ENCODE results near the gene PNPLA7. TPM values are rescaled to one million over a fixed set of nuclear protein-coding genes. Genes with fewer than 3 reads are reported as not detected.

PNPLA7 gene
- total and polyA plus RNA-seq, 2 of the 13 experiments (the other 11 are each of a cell fraction or from before 2014, with no cell fraction given) = 0.42 to 1.5 TPM

GRCh38 chr9:137551264-137552021 is 1.2 kb upstream of the PNPLA7 start, which contains the start of gene MRPL41 (continued):
- TF ChIP-seq RXRA (CRISPR knock-in tag; IDR thresholded peaks at IDR 0.05) = peak; percentile 36; the same call in 1 of the 2 replicates
- no peak for TF ChIP-seq HIVEP1 (CRISPR knock-in tag; IDR thresholded peaks at IDR 0.05)
- TF ChIP-seq ZNF124 (CRISPR knock-in tag; IDR thresholded peaks at IDR 0.05) = 0 out of 2 replicates have a peak, but pooled peaks have one; percentile 56
- TF ChIP-seq ZNF781 (CRISPR knock-in tag; IDR thresholded peaks at IDR 0.05; ENCODE audit: borderline replicate concordance, not compliant biosample characterization) = no peak
- TF ChIP-seq RAD21 (CRISPR knock-in tag; IDR thresholded peaks at IDR 0.05) = peak; percentile 76
- peak; percentile 75 for TF ChIP-seq ZFY (CRISPR knock-in tag; IDR thresholded peaks at IDR 0.05)
- no peak for TF ChIP-seq ZNF605 (CRISPR knock-in tag; IDR thresholded peaks at IDR 0.05)
- TF ChIP-seq AKNA (CRISPR knock-in tag; IDR thresholded peaks at IDR 0.05; ENCODE audit: borderline replicate concordance) = no peak
- TF ChIP-seq ZNF24 (IDR thresholded peaks at IDR 0.05) = no peak
- no peak for TF ChIP-seq ZNF33B (CRISPR knock-in tag; IDR thresholded peaks at IDR 0.05)
- TF ChIP-seq ZNF660 (CRISPR knock-in tag; IDR thresholded peaks at IDR 0.05; ENCODE audit: borderline replicate concordance, low read depth) = no peak
- no peak for TF ChIP-seq ZNF501 (CRISPR knock-in tag; IDR thresholded peaks at IDR 0.05)
- no peak for TF ChIP-seq ZNF121 (CRISPR knock-in tag; IDR thresholded peaks at IDR 0.05)
- no peak for TF ChIP-seq ZGPAT (CRISPR knock-in tag; IDR thresholded peaks at IDR 0.05)
- peak; percentile 66; the same call in 1 of the 2 replicates for TF ChIP-seq ETS1 (CRISPR knock-in tag; IDR thresholded peaks at IDR 0.05)
- no peak for TF ChIP-seq MTA1 (CRISPR knock-in tag; IDR thresholded peaks at IDR 0.05; ENCODE audit: borderline replicate concordance)
- TF ChIP-seq GLMP (CRISPR knock-in tag; IDR thresholded peaks at IDR 0.05; ENCODE audit: borderline replicate concordance) = no peak

Data from HepG2 (cell line).